Measurements from ENCODE around the gene CITED4. TPM values are rescaled to one million over a fixed set of nuclear protein-coding genes. Genes with fewer than 3 reads are reported as not detected.

CITED4 gene
- polyA plus RNA-seq, 1 donor (not counting 4 experiments of a cell fraction or from before 2014, with no cell fraction given): 11.2 TPM

- Histone ChIP-seq H3K9ac (ENCODE audit: control insufficient read depth, extremely low read depth, insufficient read depth, low read length) (no peak overlapping the region), H3K9me3 (ENCODE audit: control insufficient read depth, low read depth, low read length) (peaks cover 6% of the 10 kb centered on the region), H3K36me3 (ENCODE audit: control insufficient read depth in 2 of 2, extremely low read depth in 1 of 2, insufficient read depth in 2 of 2, low read length in 2 of 2) (no peaks in the 10 kb centered on the region), H3K79me2 (ENCODE audit: control insufficient read depth, insufficient read depth, low read length) (no peaks in the 10 kb centered on the region), H4K20me1 (ENCODE audit: control insufficient read depth, extremely low read depth, insufficient read depth, low read length) (no peaks in the 10 kb centered on the region), H2AFZ (ENCODE audit: control insufficient read depth, low read length) (no peak overlapping the region), H3K4me2 (ENCODE audit: control insufficient read depth, extremely low read depth, insufficient read depth, low read depth, low read length) (no peak overlapping the region), H3K4me1 (ENCODE audit: control insufficient read depth, extremely low read depth, insufficient read depth, low read length) (peaks cover 60% of the 10 kb centered on the region), H3K4me3 (ENCODE audit: control insufficient read depth in 2 of 3, extremely low read depth in 1 of 3, insufficient read depth in 2 of 3, low read depth in 1 of 3, low read length in 3 of 3) (no peak overlapping the region), H3K9me1 (ENCODE audit: control insufficient read depth, extremely low read depth, insufficient read depth, low read length) (no peaks in the 10 kb centered on the region), H3K27ac (ENCODE audit: control insufficient read depth, insufficient read depth, low read length) (no peak overlapping the region), H3K27me3 (ENCODE audit: control insufficient read depth, extremely low read depth, insufficient read depth, low read length) (no peaks in the 10 kb centered on the region)
- DNase-seq (ENCODE audit: low read depth, low spot score) (no peak), FAIRE-seq (no peak)
- dilution Hi-C loops (cut with MboI; ENCODE audit: extremely low pct_ligation_motif_present, low sequenced_read_pairs): no loop called here
- TF ChIP-seq, protein P1, sequence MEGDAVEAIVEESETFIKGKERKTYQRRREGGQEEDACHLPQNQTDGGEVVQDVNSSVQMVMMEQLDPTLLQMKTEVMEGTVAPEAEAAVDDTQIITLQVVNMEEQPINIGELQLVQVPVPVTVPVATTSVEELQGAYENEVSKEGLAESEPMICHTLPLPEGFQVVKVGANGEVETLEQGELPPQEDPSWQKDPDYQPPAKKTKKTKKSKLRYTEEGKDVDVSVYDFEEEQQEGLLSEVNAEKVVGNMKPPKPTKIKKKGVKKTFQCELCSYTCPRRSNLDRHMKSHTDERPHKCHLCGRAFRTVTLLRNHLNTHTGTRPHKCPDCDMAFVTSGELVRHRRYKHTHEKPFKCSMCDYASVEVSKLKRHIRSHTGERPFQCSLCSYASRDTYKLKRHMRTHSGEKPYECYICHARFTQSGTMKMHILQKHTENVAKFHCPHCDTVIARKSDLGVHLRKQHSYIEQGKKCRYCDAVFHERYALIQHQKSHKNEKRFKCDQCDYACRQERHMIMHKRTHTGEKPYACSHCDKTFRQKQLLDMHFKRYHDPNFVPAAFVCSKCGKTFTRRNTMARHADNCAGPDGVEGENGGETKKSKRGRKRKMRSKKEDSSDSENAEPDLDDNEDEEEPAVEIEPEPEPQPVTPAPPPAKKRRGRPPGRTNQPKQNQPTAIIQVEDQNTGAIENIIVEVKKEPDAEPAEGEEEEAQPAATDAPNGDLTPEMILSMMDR (optimal IDR thresholded peaks at IDR 0.05 in 1 of 3, IDR thresholded peaks at IDR 0.05 in 1 of 3, conservative IDR thresholded peaks at IDR 0.05 in 1 of 3; ENCODE audit: extremely low read depth in 1 of 3, insufficient read depth in 2 of 3, low read length in 3 of 3): no peak
- no peak for TF ChIP-seq EZH2 (IDR thresholded peaks at IDR 0.05; ENCODE audit: low read length)
These were observed 11.8 kb upstream of the CITED4 start for GRCh38 chr1:40873863-40874472.

- Histone ChIP-seq H3K36me3 (ENCODE audit: control insufficient read depth in 2 of 2, extremely low read depth in 1 of 2, insufficient read depth in 2 of 2, low read length in 2 of 2) (no peaks in the 10 kb centered on the region), H3K27me3 (ENCODE audit: control insufficient read depth, extremely low read depth, insufficient read depth, low read length) (no peaks in the 10 kb centered on the region), H3K4me2 (ENCODE audit: control insufficient read depth, extremely low read depth, insufficient read depth, low read depth, low read length) (no peak overlapping the region), H3K9me3 (ENCODE audit: control insufficient read depth, low read depth, low read length) (peaks cover 6% of the 10 kb centered on the region), H3K79me2 (ENCODE audit: control insufficient read depth, insufficient read depth, low read length) (no peaks in the 10 kb centered on the region), H2AFZ (ENCODE audit: control insufficient read depth, low read length) (no peak overlapping the region), H3K4me3 (ENCODE audit: control insufficient read depth in 2 of 3, extremely low read depth in 1 of 3, insufficient read depth in 2 of 3, low read depth in 1 of 3, low read length in 3 of 3) (no peak overlapping the region), H3K9me1 (ENCODE audit: control insufficient read depth, extremely low read depth, insufficient read depth, low read length) (no peaks in the 10 kb centered on the region), H3K9ac (ENCODE audit: control insufficient read depth, extremely low read depth, insufficient read depth, low read length) (no peak overlapping the region), H4K20me1 (ENCODE audit: control insufficient read depth, extremely low read depth, insufficient read depth, low read length) (no peaks in the 10 kb centered on the region), H3K27ac (ENCODE audit: control insufficient read depth, insufficient read depth, low read length) (no peak overlapping the region), H3K4me1 (ENCODE audit: control insufficient read depth, extremely low read depth, insufficient read depth, low read length) (peaks cover 60% of the 10 kb centered on the region)
- dilution Hi-C loops (cut with MboI; ENCODE audit: extremely low pct_ligation_motif_present, low sequenced_read_pairs): no loop called here
- TF ChIP-seq, protein P1 (optimal IDR thresholded peaks at IDR 0.05 in 1 of 3, IDR thresholded peaks at IDR 0.05 in 1 of 3, conservative IDR thresholded peaks at IDR 0.05 in 1 of 3; ENCODE audit: extremely low read depth in 1 of 3, insufficient read depth in 2 of 3, low read length in 3 of 3): no peak
- no peak for TF ChIP-seq EZH2 (IDR thresholded peaks at IDR 0.05; ENCODE audit: low read length)
- DNase-seq (ENCODE audit: low read depth, low spot score): no peak
- no peak for FAIRE-seq
These were observed 10.1 kb upstream of the CITED4 start for GRCh38 chr1:40872276-40872675.

All from keratinocyte (primary cell).